HG03097 (cell line): ENCODE results near the gene GJD3.

ENCODE experiments used
- ATAC-seq: cut with Tn5 transposase; IDR thresholded peaks from one replicate; pipeline ENCODE4 v1.9.1; 2021; ENCODE audit not compliant: unreplicated experiment, low FRiP score

Gene GJD3

GRCh38 chr17:40354221-40355122 is 10.1 kb downstream of the GJD3 start:
- no peak for ATAC-seq

- no peak for ATAC-seq
Observed at GRCh38 chr17:40352779-40353394, 11.7 kb downstream of the GJD3 start.

- no peak for ATAC-seq
Observed at GRCh38 chr17:40352237-40352778, 12.2 kb downstream of the GJD3 start.

GRCh38 chr17:40351359-40352236 is 12.9 kb downstream of the GJD3 start:
- ATAC-seq, result no peak

- no peak for ATAC-seq
Observed at GRCh38 chr17:40350689-40351358, 13.7 kb downstream of the GJD3 start.

GRCh38 chr17:40349895-40350688 is 14.4 kb downstream of the GJD3 start:
- no peak for ATAC-seq

GRCh38 chr17:40349477-40349894 is 15.1 kb downstream of the GJD3 start:
- ATAC-seq, result no peak

GRCh38 chr17:40348562-40349476 is 15.7 kb downstream of the GJD3 start:
- no peak for ATAC-seq

GRCh38 chr17:40348136-40348504 is 16.4 kb downstream of the GJD3 start:
- ATAC-seq, result no peak

GRCh38 chr17:40347319-40348135 is 17.0 kb downstream of the GJD3 start:
- ATAC-seq, result no peak

- ATAC-seq, result no peak
Observed at GRCh38 chr17:40346765-40347158, 17.8 kb downstream of the GJD3 start.

GRCh38 chr17:40345994-40346764 is 18.4 kb downstream of the GJD3 start:
- ATAC-seq, result no peak

- ATAC-seq, result no peak
Observed at GRCh38 chr17:40345161-40345993, 19.2 kb downstream of the GJD3 start.

GRCh38 chr17:40344421-40345160 is 19.9 kb downstream of the GJD3 start:
- ATAC-seq, result no peak
